Measurements from ENCODE around the gene PARD3.

PARD3 gene

DNA sequence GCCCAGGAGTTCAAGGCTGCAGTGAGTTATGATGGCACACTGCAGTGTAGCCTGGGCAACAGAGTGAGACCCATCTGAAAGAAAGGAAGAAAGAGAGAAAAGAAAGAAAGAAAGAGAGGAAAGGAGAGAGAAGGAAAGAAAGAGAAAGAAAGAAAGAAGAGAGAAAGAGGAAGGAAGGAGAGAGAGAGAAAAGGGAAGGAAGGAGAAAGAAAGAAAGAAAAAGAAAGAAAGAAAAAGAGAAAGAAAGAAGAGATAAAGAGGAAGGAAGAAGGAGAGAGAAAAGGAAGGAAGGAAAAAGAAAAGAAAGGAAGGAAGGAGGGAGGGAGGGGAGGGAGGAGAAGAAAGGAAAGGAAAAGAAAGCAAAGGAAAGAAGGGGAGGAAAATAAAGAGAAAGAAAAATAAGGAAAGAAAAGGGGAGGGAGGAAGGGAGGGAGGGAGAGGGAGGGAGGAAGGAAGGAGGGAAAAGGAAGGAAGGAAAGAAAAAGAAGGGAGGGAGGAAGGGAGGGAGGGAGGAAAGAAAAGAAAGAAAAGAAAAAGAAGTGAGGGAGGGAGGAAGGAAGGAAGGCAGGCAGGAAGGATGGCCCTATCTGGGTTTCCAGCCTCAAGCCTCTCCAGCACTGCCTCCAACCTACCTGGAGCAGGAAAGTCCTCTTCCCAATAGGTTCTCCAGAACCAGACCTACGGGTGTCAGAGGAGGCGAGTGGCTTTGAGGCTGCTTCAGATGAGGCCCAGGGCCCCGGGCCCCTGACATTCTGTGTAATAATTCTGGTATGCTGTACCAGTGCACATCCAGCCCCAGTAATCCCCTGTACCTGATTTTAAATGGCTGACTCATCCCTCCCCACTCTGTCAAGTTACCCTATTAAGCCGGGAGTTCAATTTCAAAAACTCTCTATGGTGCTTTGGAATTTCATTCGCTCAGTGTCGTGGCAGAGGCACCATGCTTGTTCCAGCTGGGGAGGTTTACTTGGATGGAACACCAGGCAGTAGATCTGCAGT is 6.8 kb upstream of the PARD3 start:
- DNase-seq, result no peak

DNA sequence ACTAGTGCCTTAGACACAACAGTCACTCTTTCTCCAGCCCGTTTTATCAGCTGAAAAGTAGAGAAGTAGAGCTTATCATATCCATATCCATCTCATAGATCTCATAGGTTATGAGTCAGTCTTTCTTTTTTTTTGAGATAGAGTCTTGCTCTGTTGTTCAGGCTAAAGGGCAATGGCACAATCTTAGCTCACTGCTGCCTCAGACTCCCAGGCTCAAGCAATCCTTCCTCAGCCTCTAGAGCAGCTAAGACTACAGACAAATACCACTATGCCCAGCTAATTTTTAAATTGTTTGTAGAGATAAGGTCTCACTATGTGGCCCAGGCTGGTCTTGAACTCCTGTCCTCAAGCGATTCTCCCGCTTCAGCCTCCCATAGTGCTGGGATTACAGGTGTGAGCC is 2.5 kb upstream of the PARD3 start:
- no peak for DNase-seq

DNA sequence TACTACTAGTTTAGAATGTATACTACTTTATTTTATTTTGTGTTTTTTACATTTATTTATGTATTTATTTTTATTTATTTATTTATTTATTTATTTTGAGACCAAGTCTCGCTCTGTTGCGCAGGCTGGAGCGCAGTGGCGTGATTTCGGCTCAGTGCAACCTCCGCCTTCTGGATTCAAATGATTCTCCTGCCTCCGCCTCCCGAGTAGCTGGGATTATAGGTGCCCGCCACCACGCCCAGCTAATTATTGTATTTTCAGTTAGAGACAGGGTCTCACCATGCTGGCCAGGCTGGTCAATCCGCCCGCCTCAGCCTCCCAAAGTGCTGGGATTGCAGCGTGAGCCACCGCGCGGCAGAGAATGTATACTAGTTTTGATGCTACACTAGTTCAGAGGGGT is 2.0 kb upstream of the PARD3 start:
- no peak for DNase-seq

- DNase-seq, result peak; percentile 26
Observed at GRCh38 chr10:34816501-34817002, 1.5 kb upstream of the PARD3 start.

DNA sequence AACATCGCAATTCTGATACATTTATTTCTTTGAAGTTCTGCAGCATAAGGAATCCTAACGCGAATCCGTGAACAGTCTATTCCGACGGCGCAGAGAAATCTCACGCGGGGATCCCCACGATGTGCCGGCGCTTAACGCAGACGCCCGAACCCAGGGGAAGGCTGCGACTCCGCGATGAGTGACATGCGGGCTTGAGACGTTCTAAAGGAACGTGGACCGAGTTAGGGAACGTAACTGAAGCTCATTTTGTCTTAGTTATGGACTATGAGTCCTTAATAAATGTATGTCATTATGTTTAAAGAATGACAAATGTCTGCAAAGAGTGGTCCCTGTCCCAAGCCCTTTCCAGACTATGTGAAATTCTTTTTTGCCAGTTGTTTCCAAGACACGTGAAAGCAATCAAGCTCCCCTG is 995 bp upstream of the PARD3 start:
- no peak for DNase-seq

DNA sequence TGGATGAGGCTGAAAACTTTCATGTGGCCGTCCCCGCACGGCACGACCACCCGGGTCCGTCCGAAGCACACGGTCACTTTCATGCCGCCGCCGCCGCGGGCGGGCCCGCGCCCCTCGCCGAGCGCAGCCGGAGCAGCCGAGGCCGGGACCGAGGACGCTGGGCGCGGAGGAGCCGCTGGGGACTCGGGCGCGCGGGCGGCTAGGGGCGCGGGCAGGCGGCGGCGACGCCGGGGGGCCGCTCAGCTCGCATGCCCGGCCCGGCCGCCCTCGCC is 247 bp downstream of the PARD3 start:
- DNase-seq, result no peak

DNA sequence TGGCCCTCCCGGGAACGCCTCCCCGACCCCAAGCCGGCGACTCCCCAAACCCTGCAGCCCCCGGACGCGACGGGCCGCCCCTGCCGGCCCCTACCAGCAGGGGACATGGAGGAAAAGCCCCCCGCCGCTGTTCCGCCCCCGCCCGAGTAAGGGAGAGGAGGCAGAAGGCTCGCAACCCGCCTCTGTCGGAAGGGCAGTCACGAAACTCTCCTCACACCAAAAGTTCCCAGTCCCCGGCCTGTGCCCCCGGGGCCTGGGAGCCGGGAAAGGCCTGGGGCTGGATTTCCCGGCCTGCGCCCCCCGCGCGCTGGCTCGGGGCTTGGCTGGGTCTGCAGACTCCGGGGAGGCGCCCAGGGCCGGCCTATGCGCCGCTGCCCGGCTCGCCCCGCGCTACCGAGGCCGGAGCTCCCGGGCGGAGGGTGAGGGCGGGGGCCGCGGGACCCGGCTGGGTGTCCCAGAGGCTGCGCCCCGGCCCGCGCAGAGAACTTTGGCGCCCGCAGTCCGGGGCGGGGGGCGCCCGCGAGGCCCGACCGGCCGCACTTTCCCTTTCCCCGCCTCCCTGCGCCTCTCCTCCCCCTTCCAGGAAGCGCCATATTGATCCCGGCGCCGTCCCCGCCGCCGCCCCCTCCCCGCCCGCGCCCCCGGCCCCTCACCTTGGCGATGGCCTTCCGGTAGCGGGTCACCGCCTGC is 728 bp downstream of the PARD3 start:
- DNase-seq, result peak; percentile 69

DNA sequence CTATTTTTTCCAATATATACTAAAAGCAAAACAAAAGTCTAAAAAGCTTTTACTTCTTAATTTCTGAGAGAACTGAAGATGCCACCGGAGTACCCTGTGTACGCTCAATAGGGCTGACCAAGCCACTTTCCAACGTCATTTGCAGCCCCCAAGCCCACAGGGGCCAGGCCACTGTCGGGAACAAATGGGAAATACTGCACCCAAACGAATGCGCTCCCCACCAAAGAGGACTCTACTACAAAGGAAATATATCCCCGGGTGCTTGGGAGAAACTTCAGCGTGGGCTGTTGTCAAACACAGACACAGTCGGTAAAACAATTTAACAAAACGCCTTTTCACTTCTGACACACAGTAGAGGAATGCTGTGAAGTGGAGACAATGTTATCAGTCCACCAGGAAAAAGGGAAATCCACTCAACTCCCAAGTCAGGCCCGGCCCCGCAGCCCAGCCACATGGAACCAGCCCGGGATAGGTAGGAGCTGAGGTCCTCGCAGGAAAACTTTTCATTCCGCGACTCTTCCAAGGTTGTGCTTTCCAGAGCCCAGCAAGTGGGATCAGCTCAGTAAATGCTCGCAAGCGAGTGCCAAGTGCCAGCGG is 1.4 kb downstream of the PARD3 start:
- no peak for DNase-seq

DNA sequence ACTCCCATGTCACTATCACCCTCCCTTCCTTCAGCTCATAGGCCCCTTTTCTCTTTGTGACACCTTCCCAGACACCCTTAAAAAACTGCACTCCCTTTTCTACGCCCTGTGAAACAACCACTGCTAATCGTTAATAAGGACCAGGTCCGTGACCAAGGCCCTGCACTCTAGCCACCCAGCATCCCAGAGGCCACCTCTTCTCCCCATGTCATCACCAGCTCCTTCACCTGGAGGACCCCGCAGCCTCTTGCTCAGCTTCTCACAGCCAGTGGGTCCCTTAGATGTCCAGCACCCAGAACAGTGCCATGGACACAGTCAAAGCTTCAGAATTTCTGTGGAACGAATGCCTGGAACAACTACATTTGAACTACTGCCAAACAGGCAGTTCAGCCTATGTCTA is 2.3 kb downstream of the PARD3 start:
- no peak for DNase-seq

DNA sequence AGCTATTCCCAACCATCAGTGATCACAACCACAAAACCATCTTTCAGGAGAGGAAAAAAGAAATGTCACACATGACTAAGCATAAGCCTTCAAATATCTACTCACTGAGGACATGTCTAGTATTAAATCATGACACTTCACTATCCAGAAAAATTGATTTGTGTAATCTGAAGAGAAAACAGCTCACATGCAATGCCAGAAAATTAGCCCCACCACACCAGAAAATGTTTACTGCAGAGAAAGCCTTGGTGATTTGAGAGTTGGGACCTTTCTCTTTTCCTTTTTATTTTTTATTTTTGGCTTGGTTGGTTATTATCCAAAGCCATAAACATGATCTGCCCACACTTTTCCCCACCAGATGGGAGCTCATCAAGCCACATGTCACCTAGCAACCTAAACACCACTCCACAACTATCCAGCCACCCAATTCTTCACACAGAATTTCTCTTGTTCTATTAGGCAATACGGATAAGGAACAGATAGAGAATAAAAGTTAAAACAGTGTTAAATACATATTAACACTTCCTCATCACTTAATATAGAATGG is 3.1 kb downstream of the PARD3 start:
- DNase-seq, result no peak

DNA sequence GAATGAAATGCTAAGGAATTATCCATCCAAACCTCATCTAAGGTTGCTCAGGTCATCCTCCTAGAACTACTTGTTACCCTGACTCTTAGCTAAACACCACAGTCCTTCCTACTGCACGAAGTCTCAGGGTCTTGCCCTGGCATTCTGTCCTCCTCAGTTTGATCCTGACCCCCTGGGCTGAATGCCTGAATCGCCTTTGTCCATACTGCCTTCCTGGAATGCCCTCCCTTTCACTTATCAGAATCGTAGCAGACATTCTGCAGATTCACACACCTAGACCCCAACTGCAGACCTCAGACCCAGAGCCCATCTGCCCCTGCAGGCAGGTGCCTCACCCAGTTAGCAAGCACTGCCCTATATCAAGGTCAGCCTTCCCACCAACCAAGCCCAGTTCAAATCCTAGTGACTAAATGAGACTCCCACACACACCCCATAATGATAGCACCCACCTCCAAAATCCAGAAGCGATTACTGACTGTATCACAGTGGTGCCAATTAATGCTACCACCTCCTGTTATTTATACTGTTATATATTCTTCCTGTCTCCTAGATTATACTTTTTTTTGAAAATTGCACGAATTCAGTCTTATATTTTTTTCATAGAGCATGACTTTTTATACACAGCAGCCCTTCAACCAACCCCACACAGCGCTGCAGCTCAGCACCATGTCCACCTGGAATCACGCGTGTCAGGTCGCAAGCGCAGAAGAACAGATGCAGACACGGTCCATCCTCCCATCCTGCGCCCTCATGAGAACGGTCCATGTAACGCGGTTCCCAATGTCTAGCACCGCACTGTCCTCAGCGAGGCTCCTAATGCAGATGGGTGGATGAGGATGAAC is 3.7 kb downstream of the PARD3 start:
- no peak for DNase-seq

GRCh38 chr10:34809796-34810195 is 5.3 kb downstream of the PARD3 start:
- no peak for DNase-seq

DNA sequence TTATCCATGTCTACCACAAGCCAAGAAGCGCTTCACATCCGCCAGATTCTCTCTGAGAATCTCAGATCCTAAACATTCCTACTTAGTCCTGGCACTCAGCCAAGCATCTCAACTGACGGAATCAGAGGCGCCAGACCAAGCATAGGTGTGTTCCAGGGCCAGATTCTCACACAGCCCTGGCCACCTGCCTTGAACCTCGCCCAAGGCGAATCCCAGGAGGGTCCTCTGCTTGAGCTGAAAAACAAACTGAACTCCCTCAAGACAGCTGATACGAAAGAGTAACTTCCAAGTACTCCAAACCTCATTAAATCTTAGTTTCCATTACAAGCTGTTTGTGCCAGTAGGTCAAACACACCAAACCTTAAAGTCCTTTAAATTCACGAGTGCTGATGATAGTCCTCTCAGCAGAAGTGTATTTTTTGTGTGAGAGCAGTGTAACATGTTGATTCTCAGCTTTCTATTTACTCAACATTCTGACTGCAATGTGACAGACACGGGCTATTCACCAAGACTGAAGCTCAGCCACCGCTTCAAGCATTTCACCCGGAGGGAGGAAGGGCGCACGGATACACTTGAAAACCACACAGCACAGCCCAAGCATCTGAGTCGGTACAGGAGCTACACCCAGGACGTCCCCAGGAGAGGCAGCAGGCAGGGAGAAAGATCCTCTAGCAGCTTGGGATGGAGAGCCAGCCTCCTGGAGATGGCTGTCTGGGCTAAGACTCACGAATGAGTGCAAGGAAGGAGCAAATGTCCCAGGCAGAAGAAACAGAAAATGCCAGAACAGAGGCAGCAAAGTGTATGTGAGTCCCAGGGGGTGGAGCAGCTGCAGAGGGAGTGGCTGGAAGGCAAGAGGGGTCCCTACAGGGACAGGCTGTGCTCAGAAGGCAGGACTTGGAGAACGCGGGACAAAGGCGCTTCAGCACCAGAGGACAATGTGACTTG is 6.0 kb downstream of the PARD3 start:
- peak; percentile 11 for DNase-seq

- no peak for DNase-seq
Observed at GRCh38 chr10:34808336-34808735, 6.8 kb downstream of the PARD3 start.

DNA sequence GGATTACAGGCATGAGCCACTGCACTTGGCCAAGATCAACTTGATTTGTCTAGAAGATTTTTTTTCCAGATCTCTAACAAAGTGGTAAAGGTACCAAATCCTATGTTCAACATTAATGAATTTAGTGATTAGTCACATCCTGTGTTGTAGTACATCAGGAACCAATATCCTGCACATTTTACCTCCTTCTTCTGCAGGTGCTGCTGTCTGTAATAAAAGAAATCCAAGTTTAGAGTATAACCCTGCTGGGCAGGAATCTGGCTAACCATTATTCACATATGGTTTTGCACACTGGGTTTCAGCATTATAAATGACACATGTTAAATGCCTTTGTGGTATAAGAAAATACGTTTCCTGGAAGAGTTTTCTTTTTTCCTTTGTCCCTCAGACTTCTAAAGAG is 10.8 kb downstream of the PARD3 start:
- DNase-seq, result no peak

GRCh38 chr10:34802692-34803091 is 12.4 kb downstream of the PARD3 start:
- peak; percentile 92 for DNase-seq

DNA sequence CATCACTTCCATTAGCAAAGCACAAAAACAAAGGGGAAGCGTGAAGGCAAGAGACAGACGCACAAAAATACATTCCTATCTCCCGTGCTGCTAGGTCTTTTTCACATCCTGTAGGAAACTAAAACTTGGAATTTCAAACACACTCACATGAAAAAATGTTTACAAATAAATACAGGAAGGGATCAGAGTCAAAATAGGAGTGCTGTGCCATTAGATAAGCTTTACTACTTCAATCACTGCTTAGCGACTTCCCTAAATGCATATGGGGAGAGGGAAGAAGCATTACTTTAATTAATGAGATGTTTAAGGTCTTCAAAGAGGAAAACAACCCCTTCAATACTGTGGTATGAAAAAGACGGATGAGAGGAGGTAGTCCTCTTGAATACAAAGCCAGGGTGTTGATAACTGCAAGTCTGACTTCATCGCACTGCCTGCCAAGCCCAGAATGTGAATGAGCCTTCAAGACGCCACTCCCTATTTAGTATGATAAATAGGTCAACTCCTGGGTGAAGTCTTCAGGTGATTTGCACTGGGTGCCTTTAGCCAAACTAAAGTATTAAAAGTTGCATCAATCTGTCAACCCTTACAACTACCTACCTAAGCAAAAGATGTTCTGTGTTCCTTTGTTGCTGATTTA is 13.9 kb downstream of the PARD3 start:
- DNase-seq, result no peak

GRCh38 chr10:34800624-34801023 is 14.5 kb downstream of the PARD3 start:
- DNase-seq, result no peak

DNA sequence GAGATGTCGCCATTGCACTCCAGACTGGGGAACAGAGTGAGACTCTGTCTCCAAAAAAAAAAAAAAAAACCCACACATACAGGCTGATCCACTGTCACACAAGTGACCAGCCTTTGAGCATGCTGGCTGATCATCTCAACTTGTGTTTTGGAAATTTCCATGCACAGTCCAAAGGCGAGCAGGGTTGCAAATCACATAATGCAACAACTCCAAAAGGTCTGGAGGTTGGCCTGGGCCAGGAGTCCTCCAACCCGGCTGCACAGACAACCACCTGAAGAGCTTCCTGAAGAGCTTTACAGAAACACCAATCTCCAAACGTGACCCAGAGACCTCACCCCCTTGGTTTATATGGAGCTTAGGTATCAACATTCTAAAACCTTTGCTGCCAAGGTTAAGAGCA is 16.4 kb downstream of the PARD3 start:
- DNase-seq, result no peak

GRCh38 chr10:34797155-34797554 is 17.9 kb downstream of the PARD3 start:
- no peak for DNase-seq

GRCh38 chr10:34796133-34796532 is 19.0 kb downstream of the PARD3 start:
- DNase-seq, result no peak
